LoVo (cell line): ENCODE results near the gene DDAH1.
"Not testable (repeated sequence)": the region's sequence is repeated elsewhere in the genome, so short reads cannot be mapped to it uniquely, and the experiment has no call there.

Experiments used
- DNase-seq: peaks from one replicate; pipeline ENCODE4 v3.0.0-alpha.2; 2016; ENCODE audit warnings: low spot score

The DDAH1 gene

DNA sequence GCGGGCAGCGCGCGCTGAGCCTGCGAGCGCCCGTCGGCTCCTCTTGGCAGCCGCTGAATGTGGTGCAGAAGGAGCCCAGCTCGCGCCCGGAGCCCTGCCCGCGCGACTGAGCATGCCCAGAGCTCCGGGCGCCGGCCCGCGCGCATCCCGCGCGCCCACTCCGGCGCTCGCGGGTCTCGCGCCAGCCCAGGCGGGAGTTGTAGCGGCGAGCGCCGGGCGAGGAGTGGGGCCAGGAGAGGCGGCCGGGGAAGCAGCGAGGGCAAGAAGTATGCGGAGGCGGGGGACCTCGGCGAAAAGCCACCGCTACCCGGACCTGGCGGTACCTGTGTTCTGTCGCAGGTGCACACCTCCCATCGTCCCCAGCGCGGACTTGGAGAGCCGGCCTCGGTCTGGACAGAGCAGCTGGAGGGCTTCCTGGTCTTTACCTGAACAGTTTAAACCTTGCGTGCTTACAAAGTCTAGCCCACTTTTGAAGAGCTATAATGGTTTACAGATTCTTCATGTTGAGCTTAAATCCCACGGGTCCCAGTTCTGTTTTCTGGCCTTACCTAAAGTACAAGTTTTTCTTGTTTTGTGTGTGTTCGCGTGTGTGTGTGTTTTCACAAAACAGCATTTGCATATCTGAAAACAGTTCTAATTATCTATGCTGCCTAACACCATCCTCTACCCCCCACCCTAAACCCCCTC is at the start of gene DDAH1:
Gene DDAH1, minus strand, starts transcription at position 61 of the 687 bp plus-strand sequence. CDS start 114 bp downstream, outside the sequence.
- peak; percentile 79 for DNase-seq

GRCh38 chr1:85513998-85514397 is 49.0 kb upstream of the DDAH1 start:
- DNase-seq = not testable (repeated sequence)

GRCh38 chr1:85504417-85504816 is 39.5 kb upstream of the DDAH1 start:
- DNase-seq = no peak

- DNase-seq = peak; percentile 50
Observed at GRCh38 chr1:85502625-85503083, 37.7 kb upstream of the DDAH1 start.

GRCh38 chr1:85502171-85502570 is 37.2 kb upstream of the DDAH1 start:
- DNase-seq = no peak

DNA sequence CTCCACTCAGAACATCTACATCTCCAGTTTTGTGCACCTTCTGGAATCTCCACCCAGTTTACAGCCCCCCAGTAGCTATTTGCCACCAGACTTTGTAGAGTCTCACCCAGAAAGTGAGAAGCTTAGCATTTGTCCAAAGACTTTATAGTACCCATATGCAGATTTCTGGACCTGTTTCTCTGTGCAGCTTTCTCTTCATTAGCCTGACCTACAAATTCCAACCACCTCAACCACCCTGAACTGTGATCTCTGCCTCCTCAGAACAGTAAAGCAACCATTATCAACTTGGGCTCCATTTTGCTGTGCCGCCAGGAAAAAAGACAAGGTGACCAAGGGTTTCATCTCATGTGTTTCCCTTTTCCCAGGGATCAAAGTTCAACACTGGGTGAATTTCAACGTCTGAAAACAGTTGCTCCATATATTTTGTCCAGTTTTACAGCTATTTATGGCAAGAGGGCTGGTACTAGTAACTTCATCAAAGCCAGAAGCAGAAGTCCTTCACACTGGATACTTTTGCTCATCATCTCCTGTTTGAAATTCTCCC is 36.5 kb upstream of the DDAH1 start:
- DNase-seq = no peak

DNA sequence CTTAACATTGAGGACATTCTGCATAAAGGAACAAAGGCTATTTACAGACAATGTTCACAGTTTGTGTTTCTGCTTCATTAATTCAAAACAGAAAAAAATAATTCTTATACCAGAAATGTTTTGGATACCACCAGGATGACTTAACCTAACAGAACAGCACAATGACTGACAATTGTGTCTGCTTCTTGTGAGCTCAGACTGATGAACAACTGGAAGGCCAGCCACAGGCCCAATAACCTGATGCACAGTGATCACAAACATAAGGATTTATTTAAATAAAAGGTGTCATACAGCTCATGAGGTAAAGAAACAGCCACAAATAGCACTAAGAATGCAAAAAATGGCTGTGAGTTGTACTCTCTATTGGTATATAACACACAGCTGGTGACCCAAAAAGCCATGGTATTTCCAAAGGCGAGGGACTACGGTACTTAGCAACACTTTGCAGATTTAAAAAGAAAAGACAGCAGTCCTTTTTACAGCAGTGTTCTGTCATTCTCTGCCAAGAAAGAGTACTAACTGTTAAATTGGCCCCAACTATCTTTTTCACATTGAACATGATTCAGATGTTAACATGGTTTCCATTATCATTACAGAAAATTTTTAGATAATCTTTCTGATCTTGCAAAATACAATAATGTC is 32.1 kb upstream of the DDAH1 start:
- no peak for DNase-seq

DNA sequence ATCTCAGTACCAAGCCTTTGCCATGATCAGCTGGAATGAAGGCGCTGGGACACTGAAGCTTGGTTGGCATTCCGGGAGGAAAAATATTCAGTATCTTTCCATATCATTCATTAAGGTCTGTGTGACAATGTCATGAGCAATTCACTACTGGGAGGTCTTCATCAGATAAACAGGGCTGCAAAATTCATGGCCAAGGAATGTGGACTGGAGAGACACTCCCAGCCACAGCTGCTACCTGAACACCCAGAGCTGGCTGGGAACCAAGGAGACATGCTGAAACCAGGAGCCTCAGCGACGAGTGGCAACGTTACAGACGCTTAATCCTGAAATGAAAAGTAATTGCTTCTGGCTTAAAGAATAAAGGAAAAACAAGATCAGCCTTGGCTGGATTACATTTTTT is 30.6 kb upstream of the DDAH1 start:
- peak; percentile 92 for DNase-seq

GRCh38 chr1:85494904-85495266 is 29.9 kb upstream of the DDAH1 start:
- no peak for DNase-seq

- no peak for DNase-seq
Observed at GRCh38 chr1:85494074-85494903, 29.3 kb upstream of the DDAH1 start.

DNA sequence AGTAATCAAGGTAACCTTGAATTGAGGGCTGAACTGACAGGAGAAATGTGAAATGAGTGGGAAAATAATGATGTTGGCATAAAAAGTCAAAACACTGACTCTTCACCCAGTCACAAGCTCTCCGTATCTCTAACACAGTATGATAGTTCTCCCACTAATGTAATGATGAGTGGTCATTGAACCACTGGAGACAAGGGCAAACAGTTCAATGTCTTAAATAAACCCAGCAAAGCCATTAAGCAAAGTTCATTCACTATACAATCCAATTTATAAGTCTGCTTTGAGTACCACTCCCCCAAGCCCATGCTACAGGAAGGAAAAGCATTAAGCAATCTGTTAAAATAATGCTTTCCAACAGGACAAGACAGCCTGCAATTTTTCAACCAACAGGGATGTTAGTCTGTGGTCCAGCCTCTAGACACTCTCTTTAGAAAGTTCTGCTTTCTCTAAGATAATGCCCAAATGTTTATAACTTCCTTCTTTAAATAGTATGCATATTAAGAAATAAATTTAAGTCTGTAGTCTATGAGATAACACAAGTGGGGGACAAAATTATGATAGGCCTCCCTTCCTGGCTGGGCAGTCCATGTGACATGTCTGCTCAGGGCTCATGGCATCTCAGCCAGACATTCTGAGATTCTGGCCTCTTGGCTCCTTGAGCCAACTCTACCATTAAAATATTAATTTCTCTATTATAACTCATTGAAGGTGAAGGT is 25.5 kb upstream of the DDAH1 start:
- DNase-seq = no peak

GRCh38 chr1:85488126-85488525 is 23.2 kb upstream of the DDAH1 start:
- no peak for DNase-seq

- DNase-seq = no peak
Observed at GRCh38 chr1:85485516-85485915, 20.6 kb upstream of the DDAH1 start.

DNA sequence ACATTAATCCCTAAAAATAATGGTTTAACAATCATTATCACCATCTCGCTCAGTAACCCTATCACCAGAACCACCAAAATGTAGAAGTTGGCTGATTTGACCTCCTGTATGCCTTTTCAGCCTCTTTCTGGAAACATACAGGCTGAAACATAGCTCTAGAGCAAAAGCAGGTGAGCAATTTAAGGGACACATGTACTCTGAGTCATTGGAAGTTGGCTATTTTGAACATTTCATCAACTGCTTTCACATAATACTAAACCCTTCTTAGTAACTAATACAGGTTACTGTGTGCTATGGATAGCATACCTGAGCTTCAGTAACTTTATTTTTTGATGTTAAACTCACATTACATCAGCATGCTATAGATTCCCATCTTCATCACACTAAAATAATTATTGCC is 19.8 kb upstream of the DDAH1 start:
- DNase-seq = no peak

GRCh38 chr1:85484264-85484663 is 19.3 kb upstream of the DDAH1 start:
- DNase-seq = no peak

GRCh38 chr1:85481688-85482087 is 16.7 kb upstream of the DDAH1 start:
- no peak for DNase-seq

GRCh38 chr1:85480566-85480965 is 15.6 kb upstream of the DDAH1 start:
- no peak for DNase-seq

DNA sequence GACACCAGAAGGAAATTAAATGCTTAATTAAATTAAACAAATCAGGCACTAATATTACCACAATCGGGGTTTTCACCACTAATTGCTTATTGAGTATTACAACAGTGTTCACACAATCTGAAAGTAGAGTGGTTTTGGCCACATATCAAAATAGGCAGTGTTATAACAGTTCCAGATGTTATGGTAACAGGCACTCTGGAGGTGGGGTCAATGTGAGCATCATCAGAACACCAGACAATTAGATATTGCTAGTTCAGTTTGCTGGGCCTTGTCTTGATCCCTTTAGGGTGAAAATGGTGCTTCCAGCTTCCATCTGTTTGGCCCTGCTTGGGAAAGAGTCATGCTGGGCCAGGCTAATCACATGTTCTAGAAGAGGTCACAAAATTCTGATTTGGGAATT is 14.5 kb upstream of the DDAH1 start:
- DNase-seq = no peak

- no peak for DNase-seq
Observed at GRCh38 chr1:85478366-85478765, 13.4 kb upstream of the DDAH1 start.

DNA sequence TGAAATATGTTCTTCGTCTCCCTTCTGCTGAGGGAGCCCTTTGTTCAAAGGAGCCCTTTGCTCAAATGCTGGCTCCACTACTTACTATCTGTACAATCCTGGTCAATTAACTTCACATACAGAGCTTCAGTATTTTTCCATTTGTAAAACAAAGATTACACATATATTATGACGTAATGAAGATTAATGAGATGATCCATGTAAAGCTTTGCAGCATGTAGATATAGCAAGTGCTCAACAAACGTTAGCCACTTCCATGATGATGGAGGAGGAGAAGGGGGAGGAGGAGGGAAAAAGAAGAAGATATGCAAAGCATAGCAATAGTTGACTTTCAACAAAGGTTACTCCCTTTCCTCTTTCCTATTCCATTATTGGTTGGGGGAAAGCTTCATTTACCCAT is 10.1 kb upstream of the DDAH1 start:
- no peak for DNase-seq

DNA sequence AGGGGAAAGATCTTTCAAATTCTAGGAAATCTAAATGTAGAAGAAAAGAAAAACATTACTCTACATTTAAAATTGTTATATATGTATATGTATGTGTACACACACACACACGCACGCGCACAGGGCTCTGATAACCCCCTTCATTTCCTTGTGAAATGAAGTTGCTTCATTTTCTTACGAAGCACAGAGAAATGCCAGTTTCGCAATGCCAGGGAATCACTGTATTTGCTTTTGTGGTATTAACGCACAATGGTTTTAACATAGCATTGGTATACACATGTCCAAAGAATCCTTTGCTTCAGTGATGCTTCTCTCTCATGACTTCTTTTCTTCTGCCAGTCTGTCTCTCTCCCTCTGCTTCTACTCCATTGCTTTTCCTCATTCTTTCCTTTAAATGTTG is 8.4 kb upstream of the DDAH1 start:
- DNase-seq = no peak

- no peak for DNase-seq
Observed at GRCh38 chr1:85471558-85471957, 6.6 kb upstream of the DDAH1 start.
